Stimulated activated CD8-positive, alpha-beta memory T cell treated with anti-CD3 and anti-CD28 coated beads, Interleukin-12 subunit alpha, Interleukin-12 subunit beta, amount 100 ng/mL, for 24 hours (primary cell): ENCODE data around the gene NEUROG1.
"Not testable (repeated sequence)": the region's sequence is repeated elsewhere in the genome, so short reads cannot be mapped to it uniquely, and the experiment has no call there.

Experiments used
- DNase-seq: peaks from one replicate; pipeline ENCODE4 v3.0.0-alpha.2; 2020; ENCODE audit errors: extremely low read depth

NEUROG1 gene

GRCh38 chr5:135537271-135537670 is 1.5 kb upstream of the NEUROG1 start:
- DNase-seq = no peak

- DNase-seq = no peak
These were observed 344 bp downstream of the NEUROG1 start for GRCh38 chr5:135535420-135535819.

- no peak for DNase-seq
These were observed 950 bp downstream of the NEUROG1 start for GRCh38 chr5:135534609-135535419.

GRCh38 chr5:135533794-135534193 is 2.0 kb downstream of the NEUROG1 start:
- DNase-seq = no peak

- DNase-seq = no peak
These were observed 2.4 kb downstream of the NEUROG1 start for GRCh38 chr5:135533334-135533733.

- not testable (repeated sequence) for DNase-seq
These were observed 6.2 kb downstream of the NEUROG1 start for GRCh38 chr5:135529576-135529975.

- DNase-seq = no peak
These were observed 8.8 kb downstream of the NEUROG1 start for GRCh38 chr5:135526924-135527323.

- DNase-seq = no peak
These were observed 13.8 kb downstream of the NEUROG1 start for GRCh38 chr5:135521964-135522363.

GRCh38 chr5:135517631-135518030 is 18.1 kb downstream of the NEUROG1 start:
- DNase-seq = no peak

GRCh38 chr5:135514116-135514515 is 21.6 kb downstream of the NEUROG1 start:
- no peak for DNase-seq

- DNase-seq = no peak
These were observed 23.8 kb downstream of the NEUROG1 start for GRCh38 chr5:135511761-135512575.

GRCh38 chr5:135509995-135510394 is 25.8 kb downstream of the NEUROG1 start:
- no peak for DNase-seq

GRCh38 chr5:135508496-135509005 is 27.2 kb downstream of the NEUROG1 start:
- no peak for DNase-seq

- DNase-seq = no peak
These were observed 29.8 kb downstream of the NEUROG1 start for GRCh38 chr5:135505973-135506372.

GRCh38 chr5:135504376-135504775 is 31.4 kb downstream of the NEUROG1 start:
- DNase-seq = no peak

- DNase-seq = no peak
These were observed 31.9 kb downstream of the NEUROG1 start for GRCh38 chr5:135503871-135504270.

- no peak for DNase-seq
These were observed 32.8 kb downstream of the NEUROG1 start for GRCh38 chr5:135502836-135503520.

- DNase-seq = no peak
These were observed 33.8 kb downstream of the NEUROG1 start for GRCh38 chr5:135501965-135502364.

GRCh38 chr5:135498637-135498995 is 37.1 kb downstream of the NEUROG1 start:
- no peak for DNase-seq

GRCh38 chr5:135497971-135498636 is 37.7 kb downstream of the NEUROG1 start:
- DNase-seq = no peak

GRCh38 chr5:135495531-135495930 is 40.2 kb downstream of the NEUROG1 start:
- DNase-seq = not testable (repeated sequence)

GRCh38 chr5:135494196-135494595 is 41.6 kb downstream of the NEUROG1 start:
- DNase-seq = no peak
